GM12892 (cell line): ENCODE measurements around the gene HMGXB3. TPM values are rescaled to one million over a fixed set of nuclear protein-coding genes. Genes with fewer than 3 reads are reported as not detected.

ENCODE experiments used
- DNase-seq: peaks from one replicate; pipeline ENCODE4 v3.0.0; 2011; ENCODE audit not compliant: insufficient read length
- FAIRE-seq: peaks from 2 replicates; lab custom pipeline; 2011; peaks lifted over from hg19 to GRCh38; lab: Jason Lieb, UNC
- POLR2A ChIP-seq: IDR thresholded peaks from 2 replicates; pipeline ENCODE4 v1.6.1; 2011; ENCODE audit warnings: low read depth, low read length, control low read depth
- POLR2AphosphoS5 ChIP-seq: IDR thresholded peaks from 2 replicates; pipeline ENCODE4 v1.6.1; 2011; ENCODE audit warnings: low read depth, low read length, control low read depth
- TAF1 ChIP-seq: IDR thresholded peaks from 2 replicates; pipeline ENCODE4 v1.6.1; 2011; ENCODE audit warnings: low read depth, mild to moderate bottlenecking, control low read depth, low read length, borderline replicate concordance
- polyA plus RNA-seq: library from polyadenylated mRNA; unstranded; fragments of >200 nt; gene quantifications from one replicate; pipeline ENCODE4 v1.2.1, GENCODE V29; 2012; ENCODE audit warnings: missing spikeins, inconsistent platforms; ENCODE audit not compliant: missing spikeins

HMGXB3 gene
- polyA plus RNA-seq = 24.1 TPM

- peak; percentile 97 for FAIRE-seq
- peak; percentile 87 for DNase-seq
- peak; percentile 75 for TF ChIP-seq TAF1
- TF ChIP-seq POLR2A = peak; percentile 94
- peak; percentile 97 for TF ChIP-seq POLR2AphosphoS5
Measured at GRCh38 chr5:150000256-150000989, at the start of gene HMGXB3, which contains the start of gene TIGD6. Gene HMGXB3 (plus strand): TSS chr5:150000739. CDS start chr5:150004853, 4,114 bp downstream. Gene TIGD6 (minus strand): TSS chr5:150000654. CDS start chr5:149996348, 4,306 bp downstream.

- FAIRE-seq (no peak), DNase-seq (no peak)
- TF ChIP-seq POLR2AphosphoS5 (no peak), POLR2A (no peak), TAF1 (no peak)
Measured at GRCh38 chr5:149951138-149951749, 49.3 kb upstream of the HMGXB3 start.

- no peak for TF ChIP-seq TAF1
- no peak for TF ChIP-seq POLR2AphosphoS5
- TF ChIP-seq POLR2A = no peak
- DNase-seq (no peak), FAIRE-seq (no peak)
Measured at GRCh38 chr5:149953436-149954121, 47.0 kb upstream of the HMGXB3 start.

GRCh38 chr5:149954798-149955197 is 45.7 kb upstream of the HMGXB3 start:
- TF ChIP-seq POLR2AphosphoS5 (no peak), POLR2A (no peak), TAF1 (no peak)
- DNase-seq = no peak
- no peak for FAIRE-seq

- TF ChIP-seq POLR2A (no peak), TAF1 (no peak), POLR2AphosphoS5 (no peak)
- DNase-seq (no peak), FAIRE-seq (no peak)
Measured at GRCh38 chr5:149956685-149957084, 43.9 kb upstream of the HMGXB3 start.

- TF ChIP-seq POLR2AphosphoS5 (no peak), POLR2A (no peak)
- DNase-seq (no peak), FAIRE-seq (no peak)
Measured at GRCh38 chr5:149957855-149958254, 42.7 kb upstream of the HMGXB3 start.

GRCh38 chr5:149959406-149960236 is 40.9 kb upstream of the HMGXB3 start:
- TF ChIP-seq POLR2AphosphoS5 (no peak), POLR2A (no peak), TAF1 (no peak)
- peak; percentile 29 for DNase-seq
- peak; percentile 24 for FAIRE-seq

GRCh38 chr5:149960272-149961185 is 40.0 kb upstream of the HMGXB3 start, which contains the start of gene SLC26A2:
Gene SLC26A2 (plus strand): TSS chr5:149960758. CDS start chr5:149977653, 16,895 bp downstream.
- TF ChIP-seq POLR2A = peak; percentile 95
- peak; percentile 95 for TF ChIP-seq POLR2AphosphoS5
- TF ChIP-seq TAF1 = peak; percentile 77
- DNase-seq (peak; percentile 90), FAIRE-seq (peak; percentile 95)

- DNase-seq = no peak
- TF ChIP-seq POLR2AphosphoS5 (no peak), POLR2A (no peak), TAF1 (no peak)
- FAIRE-seq = no peak
Measured at GRCh38 chr5:149961186-149961685, 39.3 kb upstream of the HMGXB3 start.

- FAIRE-seq = no peak
- TF ChIP-seq POLR2A = no peak
- no peak for TF ChIP-seq TAF1
- no peak for TF ChIP-seq POLR2AphosphoS5
- DNase-seq = no peak
Measured at GRCh38 chr5:149961957-149962409, 38.6 kb upstream of the HMGXB3 start.
